HepG2 (cell line): ENCODE data around the gene SCAANT1. TPM values are rescaled to one million over a fixed set of nuclear protein-coding genes. Genes with fewer than 3 reads are reported as not detected.
A peak's percentile ranks its signal among the peaks of the same experiment; 100 is the strongest.

Source experiments
- ATAC-seq: fragments of 200-7000 bp; cut with Tn5 transposase; 3 replicates; pipeline ENCODE4 v1.9.1; 2020; ENCODE audit warnings: mild to moderate bottlenecking, moderate library complexity
- BruUV-seq: library from RNA; stranded (reverse); fragments of 400-500 nt; replicated peaks from 2 replicates; lab custom pipeline; 2021; lab: Mats Ljungman, UMichigan
- CTCF ChIA-PET: fragments of 300-600 bp; formaldehyde crosslinking; extraction: SDS; loops from one replicate; lab custom pipeline; 2021; ENCODE audit warnings: low total read pairs, inconsistent platforms, low intra/inter-chr PET ratio; lab: Yijun Ruan, JAX
- POLR2A ChIA-PET: fragments of 350-600 bp; sonication (Branson Sonifier 250); formaldehyde crosslinking; loops from one replicate; lab custom pipeline; 2020; ENCODE audit warnings: antibody characterized with exemption, inconsistent platforms; lab: Yijun Ruan, JAX
- DNase-seq: peaks from one replicate; pipeline ENCODE4 v3.0.0-alpha.2; 2015; ENCODE audit warnings: low spot score
- FAIRE-seq: peaks from 3 replicates; lab custom pipeline; 2011; peaks lifted over from hg19 to GRCh38; lab: Jason Lieb, UNC
- H2AFZ ChIP-seq: one replicate; pipeline ENCODE4 v1.6.1; 2011; ENCODE audit warnings: low read length, inconsistent platforms
- H3K27ac ChIP-seq: fragments of 300-600 bp; 3 replicates; pipeline ENCODE4 v1.8.0; 2011; ENCODE audit warnings: mixed run types, mild to moderate bottlenecking, mixed read lengths, low read length, inconsistent platforms; ENCODE audit not compliant: insufficient read depth; ENCODE audit errors: extremely low read length
- H3K27me3 ChIP-seq, 2 experiments: fragments of 200-600 bp in 1 of 2; 2 replicates in 1 of 2; 3 replicates in 1 of 2; pipeline versions ENCODE4 v1.6.0 to v1.8.0; 2011; ENCODE audit warnings: low read length in 2 of 2, mild to moderate bottlenecking in 2 of 2, moderate library complexity in 2 of 2, inconsistent platforms in 1 of 2; ENCODE audit not compliant: insufficient read depth in 2 of 2, control insufficient read depth in 1 of 2
- H3K36me3 ChIP-seq, 2 experiments: fragments of 200-600 bp in 1 of 2; replicated peaks in 1 of 2; 2 replicates in 1 of 2; 3 replicates in 1 of 2; pipeline versions ENCODE4 v1.5.1 to v1.8.0; 2011; ENCODE audit warnings: low read length in 2 of 2, inconsistent platforms in 1 of 2; ENCODE audit not compliant: insufficient read depth in 2 of 2, control insufficient read depth in 1 of 2
- H3K4me1 ChIP-seq: 2 replicates; pipeline ENCODE4 v1.5.1; 2012; ENCODE audit warnings: low read length, inconsistent platforms; ENCODE audit not compliant: insufficient read depth
- H3K4me2 ChIP-seq: 2 replicates; pipeline ENCODE4 v1.6.0; 2011; ENCODE audit warnings: low read depth, low read length, inconsistent platforms
- H3K4me3 ChIP-seq, 3 experiments: fragments of 200-600 bp in 1 of 3; sonication (generic), shearing (Covaris generic) in 1 of 3; replicated peaks in 1 of 3; 2 replicates each; pipeline ENCODE4 v1.5.1; 2011 to 2016; ENCODE audit warnings: low read length in 3 of 3, inconsistent platforms in 2 of 3, low read depth in 2 of 3, mild to moderate bottlenecking in 2 of 3, control low read depth in 1 of 3, mixed read lengths in 1 of 3; ENCODE audit not compliant: insufficient read depth in 1 of 3
- H3K79me2 ChIP-seq: one replicate; pipeline ENCODE4 v1.6.1; 2011; ENCODE audit warnings: low read length, inconsistent platforms; ENCODE audit not compliant: insufficient read depth
- H3K9ac ChIP-seq: 2 replicates; pipeline ENCODE4 v1.6.0; 2011; ENCODE audit warnings: mild to moderate bottlenecking, low read depth, low read length, inconsistent platforms; ENCODE audit not compliant: insufficient read depth
- H3K9me3 ChIP-seq: 2 replicates; pipeline ENCODE4 v1.5.1; 2012; ENCODE audit warnings: mild to moderate bottlenecking, low read length
- H4K20me1 ChIP-seq: 2 replicates; pipeline ENCODE4 v1.6.0; 2011; ENCODE audit warnings: inconsistent platforms, mild to moderate bottlenecking, low read length, moderate library complexity; ENCODE audit not compliant: insufficient read depth
- CEBPB ChIP-seq: IDR thresholded peaks from 2 replicates; pipeline ENCODE4 v1.6.1; 2011; ENCODE audit warnings: low read depth, low read length, improper control_type of control experiment, borderline replicate concordance
- CEBPG ChIP-seq: IDR thresholded peaks from 2 replicates; pipeline ENCODE4 v1.6.1; 2016
- CREB1 ChIP-seq, 2 experiments: fragments of 450-650 bp in 1 of 2; IDR thresholded peaks; 2 replicates each; pipeline ENCODE4 v1.6.1; 2016 to 2017; ENCODE audit warnings: control low read depth in 1 of 2, mild to moderate bottlenecking in 1 of 2, missing compliant biosample characterization in 1 of 2, missing genetic modification characterization in 1 of 2
- CREM ChIP-seq, 2 experiments: sonication (generic) in 1 of 2; formaldehyde crosslinking in 1 of 2; IDR thresholded peaks; 2 replicates each; pipeline versions ENCODE4 v1.4.0 to v1.6.1; 2016 to 2020; ENCODE audit warnings: antibody characterized with exemption in 1 of 2, mild to moderate bottlenecking in 1 of 2, missing genetic modification reagents in 1 of 2
- NR2F6 ChIP-seq, 2 experiments: IDR thresholded peaks; 2 replicates each; pipeline ENCODE4 v1.6.1; 2016; ENCODE audit warnings: antibody characterized with exemption in 1 of 2, mild to moderate bottlenecking in 1 of 2
- SRSF4 ChIP-seq: fragments of 200-400 bp; formaldehyde crosslinking; IDR thresholded peaks from one replicate; pipeline ENCODE4 v1.6.1; 2018; ENCODE audit warnings: mild to moderate bottlenecking, low read depth, low read length, moderate library complexity; ENCODE audit not compliant: poor library complexity, severe bottlenecking
- ZNF562 ChIP-seq: sonication (generic); formaldehyde crosslinking; IDR thresholded peaks from 2 replicates; pipeline ENCODE4 v1.8.0; 2022; ENCODE audit warnings: missing genetic modification reagents, borderline replicate concordance
- WGBS: methylation state at CpG from one replicate; pipeline ENCODE4 v1.1.6; 2017; ENCODE audit warnings: low lambda C conversion rate; 5-methylcytosine and 5-hydroxymethylcytosine counted together
- in situ Hi-C: cut with HindIII; loops from 2 replicates; pipeline ENCODE4 v1.10.0; 2017; ENCODE audit warnings: low pct_unique_long_range_greater_than_20kb; ENCODE audit not compliant: extremely low pct_ligation_motif_present
- intact Hi-C: fragments of 100-400 bp; cut with micrococcal nuclease; formaldehyde crosslinking; loops from one replicate; pipeline ENCODE4 v1.10.0; 2022; ENCODE audit not compliant: unreplicated experiment
- polyA plus RNA-seq, 8 experiments: library from polyadenylated mRNA; depleted of rRNA in 3 of 8; stranded (reverse) in 7 of 8; unstranded in 1 of 8; fragments of >200 nt; fragmentation: Illumina TruSeq in 4 of 8; extraction: Trizol in 4 of 8; gene quantifications; 2 replicates each; pipeline versions ENCODE4 v1.2.1 to v1.2.3, GENCODE V29; 2011 to 2016; ENCODE audit warnings: low read depth in 4 of 8, missing spikeins in 1 of 8, mixed read lengths in 1 of 8; ENCODE audit not compliant: insufficient read depth in 1 of 8
- total RNA-seq, 5 experiments: library from RNA; depleted of rRNA; stranded (reverse); fragments of >200 nt; fragmentation: Illumina TruSeq; extraction: Trizol; gene quantifications; 2 replicates each; pipeline ENCODE4 v1.2.3, GENCODE V29; 2016; ENCODE audit warnings: low read depth in 1 of 5
- TF ChIP-seq, protein P1 (sequence below): sonication (generic); formaldehyde crosslinking; IDR thresholded peaks from 2 replicates; pipeline ENCODE4 v1.4.0; 2020; ENCODE audit warnings: missing genetic modification reagents
- TF ChIP-seq, protein P2 (sequence below): sonication (generic); IDR thresholded peaks from 2 replicates; pipeline ENCODE4 v1.6.1; 2016; ENCODE audit warnings: low read depth, borderline replicate concordance

SCAANT1 gene
- total and polyA plus RNA-seq, 2 of the 13 experiments (the other 11 are each of a cell fraction or from before 2014, with no cell fraction given) = not detected

DNA sequence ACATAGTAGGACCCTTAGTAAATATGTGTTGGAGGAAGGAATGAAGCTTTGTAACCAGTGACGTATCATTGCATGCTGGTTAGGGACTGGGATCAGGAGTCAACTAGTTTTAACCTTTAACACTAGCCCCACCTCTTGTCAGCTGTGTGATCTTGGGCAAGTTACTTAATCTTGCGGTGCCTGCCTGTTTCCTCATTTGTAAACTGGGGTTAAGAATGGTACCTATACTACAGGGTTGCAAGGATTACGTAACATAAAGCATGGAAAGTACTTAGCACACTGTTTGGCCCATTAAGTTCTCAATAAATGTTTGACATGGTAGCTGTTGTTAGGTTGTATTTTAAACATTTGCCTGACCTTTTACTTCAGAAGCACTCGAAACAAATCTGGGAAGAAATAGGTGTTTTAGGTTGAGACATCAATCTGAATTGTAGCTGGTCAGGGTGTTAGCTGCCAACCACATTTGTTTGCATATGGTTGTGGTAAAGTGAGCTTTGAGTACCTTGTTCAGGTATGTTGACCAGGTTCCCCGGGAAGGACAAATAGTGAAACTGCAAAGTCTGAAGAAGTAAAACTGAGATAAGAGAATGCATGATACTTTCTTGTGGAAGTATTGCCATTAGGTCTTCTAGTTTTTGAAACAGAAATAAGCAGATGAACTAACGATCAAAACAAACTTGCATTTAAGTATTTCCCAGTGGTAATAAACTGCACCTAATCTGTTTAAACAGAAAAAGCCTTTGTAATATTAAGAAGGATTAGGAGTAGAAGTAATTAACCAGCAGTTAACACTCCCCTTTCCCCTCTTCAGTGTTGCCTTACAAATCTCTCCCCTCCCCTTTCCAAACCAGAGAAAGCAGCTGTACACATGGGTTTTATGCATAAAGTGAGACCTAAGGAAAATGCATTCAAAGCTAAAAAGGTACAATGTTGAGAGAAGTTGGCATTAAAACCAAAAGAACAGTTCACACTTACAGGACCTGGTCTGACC lies 25.8 kb upstream of the SCAANT1 start:
- BruUV-seq = no TSS peak
- Histone ChIP-seq H3K36me3 (peaks cover 0 to 7% of the 10 kb centered on the region in 2 experiments; a peak in 2 of 5 replicates), H3K79me2 (peaks cover 41% of the 10 kb centered on the region), H2AFZ (no peak overlapping the region), H3K9me3 (no peaks in the 10 kb centered on the region), H3K9ac (no peak overlapping the region), H3K27me3 (no peaks in the 10 kb centered on the region), H3K4me2 (no peak overlapping the region), H3K27ac (no peak overlapping the region), H4K20me1 (peaks cover 24% of the 10 kb centered on the region), H3K4me1 (peaks cover 29% of the 10 kb centered on the region), H3K4me3 (no peak overlapping the region)
- DNase-seq = peak; percentile 15
- CTCF ChIA-PET = no interaction called here
- FAIRE-seq = peak; percentile 40
- 56% methylated on average over 6 of the region's 6 CpGs for WGBS
- ATAC-seq = no peak; the same call in 2 of the 3 replicates
- TF ChIP-seq ZNF562 (CRISPR knock-in tag) (no peak), CREB1 (IDR thresholded peaks at IDR 0.05) (no peak), CREB1 (CRISPR knock-in tag; IDR thresholded peaks at IDR 0.05) (peak; percentile 35), CEBPG (CRISPR knock-in tag) (peak; percentile 67), NR2F6 (IDR thresholded peaks at IDR 0.05) (peak; percentile 17; the same call in 1 of the 2 replicates), NR2F6 (CRISPR knock-in tag; IDR thresholded peaks at IDR 0.05) (no peak), CREM (IDR thresholded peaks at IDR 0.05) (0 out of 2 replicates have a peak, but pooled peaks have one; percentile 8), CREM (CRISPR knock-in tag; IDR thresholded peaks at IDR 0.05) (no peak), CEBPB (peak; percentile 80), SRSF4 (no peak)
- TF ChIP-seq, protein P1, sequence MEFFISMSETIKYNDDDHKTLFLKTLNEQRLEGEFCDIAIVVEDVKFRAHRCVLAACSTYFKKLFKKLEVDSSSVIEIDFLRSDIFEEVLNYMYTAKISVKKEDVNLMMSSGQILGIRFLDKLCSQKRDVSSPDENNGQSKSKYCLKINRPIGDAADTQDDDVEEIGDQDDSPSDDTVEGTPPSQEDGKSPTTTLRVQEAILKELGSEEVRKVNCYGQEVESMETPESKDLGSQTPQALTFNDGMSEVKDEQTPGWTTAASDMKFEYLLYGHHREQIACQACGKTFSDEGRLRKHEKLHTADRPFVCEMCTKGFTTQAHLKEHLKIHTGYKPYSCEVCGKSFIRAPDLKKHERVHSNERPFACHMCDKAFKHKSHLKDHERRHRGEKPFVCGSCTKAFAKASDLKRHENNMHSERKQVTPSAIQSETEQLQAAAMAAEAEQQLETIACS = no peak
- TF ChIP-seq, protein P2, sequence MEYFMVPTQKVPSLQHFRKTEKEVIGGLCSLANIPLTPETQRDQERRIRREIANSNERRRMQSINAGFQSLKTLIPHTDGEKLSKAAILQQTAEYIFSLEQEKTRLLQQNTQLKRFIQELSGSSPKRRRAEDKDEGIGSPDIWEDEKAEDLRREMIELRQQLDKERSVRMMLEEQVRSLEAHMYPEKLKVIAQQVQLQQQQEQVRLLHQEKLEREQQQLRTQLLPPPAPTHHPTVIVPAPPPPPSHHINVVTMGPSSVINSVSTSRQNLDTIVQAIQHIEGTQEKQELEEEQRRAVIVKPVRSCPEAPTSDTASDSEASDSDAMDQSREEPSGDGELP = peak; percentile 38; the same call in 1 of the 2 replicates
- intact Hi-C loops (no loop called here), in situ Hi-C loops (no loop called here)
- POLR2A ChIA-PET = no interaction called here
